ENCODE measurements around the gene ITGAD. TPM values are rescaled to one million over a fixed set of nuclear protein-coding genes. Genes with fewer than 3 reads are reported as not detected.
A peak's percentile ranks its signal among the peaks of the same experiment; 100 is the strongest.

ITGAD gene
- total and polyA plus RNA-seq, 12 donors: 0.03 to 0.35 (median 0.11) TPM; not detected in 5

- Histone ChIP-seq H3K36me3 (replicated peaks in 1 of 2) (no peaks in the 10 kb centered on the region), H3K4me1 (replicated peaks in 1 of 2) (peaks cover 32 to 45% of the 10 kb centered on the region in 2 donors), H3K27me3 (no peaks in the 10 kb centered on the region), H3K9me3 (replicated peaks in 1 of 3) (no peaks in the 10 kb centered on the region), H3K27ac (peak overlapping the region in 2 of 5 donors; percentile 50 to 79), H3K4me3 (no peak overlapping the region)
- 71 to 91% (median 88%) methylated on average over 5 of the region's 5 CpGs for WGBS, 4 donors
- intact Hi-C loops (cut with DNase I): no loop called here
- DNase-seq: peak in 1 of 7 donors; percentile 42
- TF ChIP-seq POLR2A (IDR thresholded peaks at IDR 0.05) (no peak), CTCF (IDR thresholded peaks at IDR 0.05) (no peak)
These were observed 58.1 kb downstream of the ITGAD start for GRCh38 chr16:31451201-31451600.

- no peaks in the 10 kb centered on the region for H3K9me3 ChIP-seq (replicated peaks in 1 of 3)
- peaks cover 37 to 51% of the 10 kb centered on the region in 2 donors for H3K4me1 ChIP-seq (replicated peaks in 1 of 2)
- WGBS, 4 donors: 42 to 55% (median 45%) methylated on average over 11 of the region's 11 CpGs
- TF ChIP-seq POLR2A (IDR thresholded peaks at IDR 0.05) (peak in 1 of 2 donors; percentile 21), CTCF (IDR thresholded peaks at IDR 0.05) (peak; percentile 38 to 65 (median 61))
- no peaks in the 10 kb centered on the region for H3K27me3 ChIP-seq
- intact Hi-C loops (cut with DNase I): no loop called here
- peak overlapping the region in 4 of 5 donors; percentile 50 to 87 (median 74) for H3K27ac ChIP-seq
- H3K36me3 ChIP-seq (replicated peaks in 1 of 2): no peaks in the 10 kb centered on the region
- no peak overlapping the region for H3K4me3 ChIP-seq
- peak; percentile 54 to 90 (median 80) for DNase-seq
These were observed 58.7 kb downstream of the ITGAD start for GRCh38 chr16:31451681-31452351.

DNA sequence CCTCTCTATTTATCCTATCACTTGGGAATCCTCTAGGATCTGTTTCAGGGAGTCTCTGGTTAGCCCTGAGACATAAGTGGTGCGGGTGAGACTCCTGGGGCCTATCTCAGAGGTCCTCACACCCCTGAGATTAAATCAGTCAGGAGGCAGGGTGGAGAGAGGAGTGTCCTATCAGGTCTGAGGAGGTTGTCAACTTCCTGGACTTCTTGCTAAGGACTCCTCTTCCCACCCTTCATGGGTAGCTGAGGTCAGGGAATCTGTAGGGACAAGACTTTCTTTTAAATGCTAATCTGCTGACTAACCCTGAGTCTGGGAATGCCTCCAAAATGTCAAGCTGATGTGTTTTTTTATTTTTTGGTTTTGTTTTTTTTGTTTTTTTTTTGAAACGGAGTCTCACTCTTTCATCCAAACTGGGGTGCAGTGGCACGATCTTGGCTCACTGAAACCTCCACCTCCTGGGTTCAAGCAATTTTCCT is 59.5 kb downstream of the ITGAD start:
- 24 to 45% (median 39%) methylated on average over 3 of the region's 3 CpGs for WGBS, 4 donors
- Histone ChIP-seq H3K27me3 (no peaks in the 10 kb centered on the region), H3K27ac (peak overlapping the region; percentile 35 to 87 (median 79)), H3K4me1 (replicated peaks in 1 of 2) (peaks cover 45 to 59% of the 10 kb centered on the region in 2 donors), H3K36me3 (replicated peaks in 1 of 2) (no peaks in the 10 kb centered on the region), H3K4me3 (no peak overlapping the region), H3K9me3 (replicated peaks in 1 of 3) (no peaks in the 10 kb centered on the region)
- peak in 5 of 7 donors; percentile 42 to 80 (median 69) for DNase-seq
- peak in 1 of 2 donors; percentile 12 for TF ChIP-seq POLR2A (IDR thresholded peaks at IDR 0.05)
- no peak for TF ChIP-seq CTCF (IDR thresholded peaks at IDR 0.05)
- intact Hi-C loops (cut with DNase I): no loop called here

GRCh38 chr16:31453255-31454204 is 60.4 kb downstream of the ITGAD start:
- Histone ChIP-seq H3K4me1 (replicated peaks in 1 of 2) (peaks cover 49 to 62% of the 10 kb centered on the region in 2 donors), H3K9me3 (replicated peaks in 1 of 3) (no peaks in the 10 kb centered on the region), H3K4me3 (no peak overlapping the region), H3K27ac (peak overlapping the region; percentile 37 to 87 (median 79)), H3K36me3 (replicated peaks in 1 of 2) (no peaks in the 10 kb centered on the region), H3K27me3 (no peaks in the 10 kb centered on the region)
- TF ChIP-seq CTCF (IDR thresholded peaks at IDR 0.05): no peak
- TF ChIP-seq POLR2A (IDR thresholded peaks at IDR 0.05): peak in 1 of 2 donors; percentile 25
- intact Hi-C loops (cut with DNase I): no loop called here
- WGBS, 4 donors: 24 to 38% (median 33%) methylated on average over 12 to 20 of the region's 20 CpGs
- peak; percentile 56 to 86 (median 75) for DNase-seq
